HL-60 (cell line): ENCODE results near the gene GFAP.

Source experiments
- GABPA ChIP-seq: IDR thresholded peaks from 2 replicates; pipeline ENCODE4 v1.6.1; 2012; ENCODE audit warnings: low read depth
- REST ChIP-seq: IDR thresholded peaks from 2 replicates; pipeline ENCODE4 v1.6.1; 2012; ENCODE audit warnings: low read depth; ENCODE audit not compliant: insufficient replicate concordance
- TF ChIP-seq, protein P1 (sequence below): IDR thresholded peaks from one replicate; pipeline ENCODE4 v1.5.1; 2011; ENCODE audit warnings: low read length, control low read depth, inconsistent platforms; ENCODE audit not compliant: insufficient read depth

GRCh38 chr17:44915862-44916780, 821 bp upstream of the GFAP start:
- TF ChIP-seq, protein P1, sequence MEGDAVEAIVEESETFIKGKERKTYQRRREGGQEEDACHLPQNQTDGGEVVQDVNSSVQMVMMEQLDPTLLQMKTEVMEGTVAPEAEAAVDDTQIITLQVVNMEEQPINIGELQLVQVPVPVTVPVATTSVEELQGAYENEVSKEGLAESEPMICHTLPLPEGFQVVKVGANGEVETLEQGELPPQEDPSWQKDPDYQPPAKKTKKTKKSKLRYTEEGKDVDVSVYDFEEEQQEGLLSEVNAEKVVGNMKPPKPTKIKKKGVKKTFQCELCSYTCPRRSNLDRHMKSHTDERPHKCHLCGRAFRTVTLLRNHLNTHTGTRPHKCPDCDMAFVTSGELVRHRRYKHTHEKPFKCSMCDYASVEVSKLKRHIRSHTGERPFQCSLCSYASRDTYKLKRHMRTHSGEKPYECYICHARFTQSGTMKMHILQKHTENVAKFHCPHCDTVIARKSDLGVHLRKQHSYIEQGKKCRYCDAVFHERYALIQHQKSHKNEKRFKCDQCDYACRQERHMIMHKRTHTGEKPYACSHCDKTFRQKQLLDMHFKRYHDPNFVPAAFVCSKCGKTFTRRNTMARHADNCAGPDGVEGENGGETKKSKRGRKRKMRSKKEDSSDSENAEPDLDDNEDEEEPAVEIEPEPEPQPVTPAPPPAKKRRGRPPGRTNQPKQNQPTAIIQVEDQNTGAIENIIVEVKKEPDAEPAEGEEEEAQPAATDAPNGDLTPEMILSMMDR: no peak
- TF ChIP-seq GABPA (no peak), REST (no peak)
